OCI-LY1 (cell line): Measurements from ENCODE around the gene JMJD1C.

ENCODE experiments used
- H2AFZ ChIP-seq: fragments of 200-600 bp; sonication (generic), shearing (Covaris generic); 2 replicates; pipeline ENCODE4 v1.6.0; 2014; ENCODE audit warnings: antibody characterized with exemption, mild to moderate bottlenecking, low read length
- H3F3A ChIP-seq: fragments of 200-600 bp; sonication (generic), shearing (Covaris generic); 2 replicates; pipeline ENCODE4 v1.6.0; 2014; ENCODE audit warnings: mild to moderate bottlenecking, antibody characterized with exemption, low read length, moderate library complexity; ENCODE audit not compliant: insufficient read depth
- H3K27ac ChIP-seq: fragments of 200-600 bp; sonication (generic); 2 replicates; pipeline ENCODE4 v1.5.1; 2014; ENCODE audit warnings: low read length, mixed run types, mild to moderate bottlenecking, low read depth; ENCODE audit not compliant: poor library complexity, severe bottlenecking
- H3K27me3 ChIP-seq: fragments of 200-600 bp; sonication (generic); 2 replicates; pipeline ENCODE4 v1.6.0; 2014; ENCODE audit warnings: antibody characterized with exemption, mild to moderate bottlenecking, low read length, moderate library complexity; ENCODE audit not compliant: insufficient read depth
- H3K36me3 ChIP-seq: fragments of 200-600 bp; sonication (generic); 2 replicates; pipeline ENCODE4 v1.6.1; 2014; ENCODE audit warnings: mild to moderate bottlenecking, antibody characterized with exemption, low read length, moderate library complexity, mixed read lengths; ENCODE audit not compliant: insufficient read depth
- H3K4me1 ChIP-seq: fragments of 200-600 bp; sonication (generic); 2 replicates; pipeline ENCODE4 v1.5.1; 2014; ENCODE audit warnings: mild to moderate bottlenecking, low read length, moderate library complexity; ENCODE audit not compliant: insufficient read depth, severe bottlenecking
- H3K4me2 ChIP-seq: fragments of 200-600 bp; sonication (generic), shearing (Covaris generic); 2 replicates; pipeline ENCODE4 v1.6.1; 2014; ENCODE audit warnings: low read length
- H3K4me3 ChIP-seq: fragments of 200-600 bp; sonication (generic); 2 replicates; pipeline ENCODE4 v1.5.1; 2014; ENCODE audit warnings: low read length, low read depth, mild to moderate bottlenecking, mixed read lengths; ENCODE audit not compliant: poor library complexity, severe bottlenecking
- H3K79me2 ChIP-seq: fragments of 200-600 bp; shearing (Covaris generic); 2 replicates; pipeline ENCODE4 v1.6.1; 2016; ENCODE audit warnings: mixed run types, low read length, mixed read lengths; ENCODE audit not compliant: insufficient read depth
- H3K9ac ChIP-seq: fragments of 200-600 bp; sonication (generic), shearing (Covaris generic); 2 replicates; pipeline ENCODE4 v1.6.1; 2014; ENCODE audit warnings: mild to moderate bottlenecking, low read length, mixed read lengths
- H3K9me2 ChIP-seq: fragments of 200-600 bp; sonication (generic), shearing (Covaris generic); 2 replicates; pipeline ENCODE4 v1.6.1; 2014; ENCODE audit warnings: low read depth, mild to moderate bottlenecking, low read length, mixed read lengths
- H3K9me3 ChIP-seq: fragments of 200-600 bp; shearing (Covaris generic); 2 replicates; pipeline ENCODE4 v1.6.1; 2014; ENCODE audit warnings: low read length, mixed read lengths
- H4K20me1 ChIP-seq: fragments of 200-600 bp; sonication (generic), shearing (Covaris generic); 2 replicates; pipeline ENCODE4 v1.6.0; 2016; ENCODE audit warnings: mild to moderate bottlenecking, low read length; ENCODE audit not compliant: insufficient read depth
- CTCF ChIP-seq: fragments of 200-600 bp; sonication (generic), shearing (Covaris generic); IDR thresholded peaks from 2 replicates; pipeline ENCODE4 v1.5.1; 2017; ENCODE audit warnings: mild to moderate bottlenecking, antibody characterized with exemption, low read length, moderate library complexity, mixed read lengths
- EZH2 ChIP-seq: fragments of 200-600 bp; sonication (generic), shearing (Covaris generic); IDR thresholded peaks from 2 replicates; pipeline ENCODE4 v1.8.0; 2017; ENCODE audit warnings: borderline replicate concordance, mixed run types, mild to moderate bottlenecking, antibody characterized with exemption, low read length, moderate library complexity, mixed read lengths

The JMJD1C gene

DNA sequence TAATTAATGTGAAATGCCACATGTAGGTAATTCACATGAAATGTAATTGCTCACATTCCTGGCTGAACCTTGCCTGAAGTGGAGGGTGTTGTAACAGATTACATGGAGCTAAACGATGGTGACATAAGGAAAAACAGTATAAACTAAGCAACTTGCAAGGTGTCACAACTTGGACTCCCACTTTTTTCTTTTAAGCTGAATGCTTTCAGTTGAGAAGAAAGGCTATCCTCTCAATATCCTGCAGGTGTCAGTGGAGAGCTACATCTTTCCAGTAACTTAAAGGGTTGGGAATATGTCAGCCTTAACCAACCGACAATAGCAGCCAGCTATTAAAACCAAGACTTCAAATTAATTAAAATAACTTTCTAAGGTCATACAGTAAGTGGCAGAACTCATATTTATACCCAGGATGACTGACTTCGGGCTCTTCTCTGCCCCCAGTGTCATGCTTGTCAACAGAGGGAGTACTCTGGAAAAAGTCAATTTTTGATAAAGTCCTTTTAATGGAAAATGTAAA is 299.0 kb downstream of the JMJD1C start:
- H3K36me3 ChIP-seq, result peaks cover 60% of the 10 kb centered on the region
- no peak overlapping the region for H3K4me2 ChIP-seq
- no peak overlapping the region for H2AFZ ChIP-seq
- no peaks in the 10 kb centered on the region for H3K9me2 ChIP-seq
- no peaks in the 10 kb centered on the region for H3K27me3 ChIP-seq
- no peak overlapping the region for H3K27ac ChIP-seq
- TF ChIP-seq EZH2 (no peak), CTCF (peak; percentile 71)
- no peaks in the 10 kb centered on the region for H3K79me2 ChIP-seq
- H3K4me1 ChIP-seq, result no peaks in the 10 kb centered on the region
- H3K9me3 ChIP-seq, result no peaks in the 10 kb centered on the region
- H3K4me3 ChIP-seq, result no peak overlapping the region
- 0 out of 2 replicates have a peak, but pooled peaks cover 4% of the 10 kb centered on the region for H3F3A ChIP-seq
- H4K20me1 ChIP-seq, result no peaks in the 10 kb centered on the region
- no peak overlapping the region for H3K9ac ChIP-seq

DNA sequence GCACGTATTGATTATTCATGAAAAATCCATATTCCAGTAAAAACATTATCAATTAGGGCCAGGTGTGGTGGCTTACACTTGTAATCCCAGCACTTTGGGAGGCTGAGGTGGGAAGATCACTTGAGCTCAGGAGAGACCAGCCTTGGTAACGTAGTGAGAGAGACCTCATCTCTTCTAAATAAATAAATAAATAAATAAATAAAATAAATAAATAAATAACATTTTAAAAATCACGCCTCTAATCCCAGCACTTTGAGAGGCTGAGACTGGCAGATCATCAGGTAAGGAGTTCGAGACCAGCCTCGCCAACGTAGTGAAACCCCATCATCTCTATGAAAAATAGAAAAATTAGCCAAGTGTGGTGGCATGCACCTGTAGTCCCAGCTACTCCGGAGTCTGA is 300.5 kb downstream of the JMJD1C start:
- Histone ChIP-seq H3K4me2 (no peak overlapping the region), H3F3A (no peaks in the 10 kb centered on the region), H3K27ac (no peak overlapping the region), H3K9me2 (no peaks in the 10 kb centered on the region), H3K4me1 (no peaks in the 10 kb centered on the region), H3K36me3 (peaks cover 47% of the 10 kb centered on the region; the same call in 1 of the 2 replicates), H4K20me1 (no peaks in the 10 kb centered on the region), H3K27me3 (no peaks in the 10 kb centered on the region), H3K9ac (no peak overlapping the region), H3K4me3 (no peak overlapping the region), H2AFZ (no peak overlapping the region), H3K79me2 (no peaks in the 10 kb centered on the region), H3K9me3 (no peaks in the 10 kb centered on the region)
- TF ChIP-seq CTCF (no peak), EZH2 (no peak)

DNA sequence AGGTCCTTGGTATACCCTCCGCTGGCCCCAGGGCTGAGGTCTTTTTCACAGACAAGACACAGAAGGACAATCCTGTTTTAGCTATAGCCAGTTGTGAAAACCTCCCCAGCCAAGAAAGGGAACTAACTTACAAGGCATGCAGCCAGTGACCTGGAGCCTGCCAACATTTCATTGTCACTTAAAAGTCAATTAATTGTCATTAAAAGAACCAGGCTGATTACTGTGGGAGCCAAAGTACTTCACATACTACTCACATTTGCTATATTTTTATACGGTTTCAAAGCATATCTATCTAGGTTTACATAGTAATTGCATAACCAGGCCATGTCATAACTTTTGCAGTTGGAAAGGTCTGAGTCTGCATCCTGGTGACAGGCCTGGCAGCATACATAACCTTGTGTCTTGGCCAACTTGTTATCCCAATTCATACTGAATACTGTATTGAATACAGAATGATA is 301.6 kb downstream of the JMJD1C start:
- no peaks in the 10 kb centered on the region for H3K9me3 ChIP-seq
- H3F3A ChIP-seq, result no peaks in the 10 kb centered on the region
- H3K36me3 ChIP-seq, result peaks cover 36% of the 10 kb centered on the region; the same call in 1 of the 2 replicates
- H3K27ac ChIP-seq, result no peak overlapping the region
- no peak overlapping the region for H3K9ac ChIP-seq
- no peak overlapping the region for H3K4me2 ChIP-seq
- H3K79me2 ChIP-seq, result no peaks in the 10 kb centered on the region
- H3K4me3 ChIP-seq, result no peak overlapping the region
- TF ChIP-seq CTCF, result no peak
- TF ChIP-seq EZH2, result no peak
- H3K9me2 ChIP-seq, result no peaks in the 10 kb centered on the region
- no peaks in the 10 kb centered on the region for H3K27me3 ChIP-seq
- no peak overlapping the region for H2AFZ ChIP-seq
- no peaks in the 10 kb centered on the region for H4K20me1 ChIP-seq
- H3K4me1 ChIP-seq, result no peaks in the 10 kb centered on the region
